Activated CD4-positive, alpha-beta T cell treated with anti-CD3 and anti-CD28 coated beads, Interleukin-10, Interleukin-2, amounts not matched to agents 100 ng/mL and 50 ng/mL, durations not matched to agents 16 hours and 8 hours (primary cell): ENCODE data around the gene WIPF2.
"Not testable (repeated sequence)": the region's sequence is repeated elsewhere in the genome, so short reads cannot be mapped to it uniquely, and the experiment has no call there.

Experiments
- DNase-seq: peaks from one replicate; pipeline ENCODE4 v3.0.0-alpha.2; 2020

Gene WIPF2

GRCh38 chr17:40194821-40195220 lies 24.3 kb upstream of the WIPF2 start:
- no peak for DNase-seq

- DNase-seq: no peak
Observed at GRCh38 chr17:40197550-40197949, 21.6 kb upstream of the WIPF2 start.

DNA sequence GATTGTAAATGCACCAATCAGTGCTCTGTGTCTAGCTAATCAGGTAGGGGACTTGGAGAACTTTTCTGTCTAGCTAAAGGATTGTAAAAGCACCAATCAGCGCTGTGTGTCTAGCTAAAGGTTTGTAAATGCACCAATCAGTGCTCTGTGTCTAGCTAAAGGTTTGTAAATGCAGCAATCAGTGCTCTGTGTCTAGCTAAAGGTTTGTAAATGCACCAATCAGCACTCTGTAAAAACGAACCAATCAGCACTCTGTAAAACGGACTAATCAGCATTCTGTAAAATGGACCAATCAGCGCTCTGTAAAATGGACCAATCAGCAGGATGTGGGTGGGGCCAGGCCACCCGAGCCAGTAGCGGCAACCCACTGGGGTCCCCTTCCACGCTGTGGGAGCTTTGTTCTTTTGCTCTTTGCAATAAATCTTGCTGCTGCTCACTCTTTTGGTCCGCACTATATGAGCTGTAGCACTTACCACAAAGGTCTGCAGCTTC lies 21.1 kb upstream of the WIPF2 start:
- DNase-seq: not testable (repeated sequence)

- no peak for DNase-seq
Observed at GRCh38 chr17:40198576-40198975, 20.5 kb upstream of the WIPF2 start.

DNA sequence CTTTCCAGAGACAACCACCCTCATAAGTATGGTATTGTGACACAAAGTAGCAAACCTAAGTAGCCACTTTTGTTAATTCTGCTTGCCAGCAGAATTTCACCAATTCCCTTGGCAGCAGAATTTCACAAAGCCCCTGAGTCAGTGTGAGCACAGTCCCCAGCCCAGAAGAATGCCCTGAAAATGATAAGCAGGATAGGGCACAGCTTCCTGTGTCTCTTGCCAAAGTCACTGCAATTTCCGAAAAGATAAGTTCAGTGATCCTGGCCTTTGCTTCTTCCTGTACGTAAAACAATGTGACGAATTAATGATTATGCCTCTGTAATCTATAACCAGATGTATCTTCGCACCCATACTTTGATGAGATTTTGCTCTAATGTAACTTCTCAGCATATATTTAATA lies 16.0 kb upstream of the WIPF2 start:
- no peak for DNase-seq

- not testable (repeated sequence) for DNase-seq
Observed at GRCh38 chr17:40206193-40206592, 12.9 kb upstream of the WIPF2 start.

GRCh38 chr17:40209404-40210093 lies 9.6 kb upstream of the WIPF2 start:
- DNase-seq: no peak

DNA sequence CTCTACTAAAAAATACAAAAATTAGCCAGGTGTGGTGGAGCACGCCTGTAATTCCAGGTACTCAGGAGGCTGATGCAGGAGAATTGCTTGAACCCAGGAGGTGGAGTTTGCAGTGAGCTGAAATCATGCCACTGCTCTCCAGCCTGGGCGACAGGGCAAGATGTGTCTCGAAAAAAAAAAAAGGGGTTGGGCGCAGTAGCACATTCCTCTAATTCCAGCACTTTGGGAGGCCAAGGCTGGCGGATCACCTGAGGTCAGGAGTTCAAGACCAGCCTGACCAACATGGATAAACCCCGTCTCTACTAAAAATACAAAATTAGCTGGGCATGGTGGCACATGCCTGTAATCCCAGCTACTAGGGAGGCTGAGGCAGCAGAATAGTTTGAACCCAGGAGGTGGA lies 5.2 kb upstream of the WIPF2 start:
- not testable (repeated sequence) for DNase-seq

DNA sequence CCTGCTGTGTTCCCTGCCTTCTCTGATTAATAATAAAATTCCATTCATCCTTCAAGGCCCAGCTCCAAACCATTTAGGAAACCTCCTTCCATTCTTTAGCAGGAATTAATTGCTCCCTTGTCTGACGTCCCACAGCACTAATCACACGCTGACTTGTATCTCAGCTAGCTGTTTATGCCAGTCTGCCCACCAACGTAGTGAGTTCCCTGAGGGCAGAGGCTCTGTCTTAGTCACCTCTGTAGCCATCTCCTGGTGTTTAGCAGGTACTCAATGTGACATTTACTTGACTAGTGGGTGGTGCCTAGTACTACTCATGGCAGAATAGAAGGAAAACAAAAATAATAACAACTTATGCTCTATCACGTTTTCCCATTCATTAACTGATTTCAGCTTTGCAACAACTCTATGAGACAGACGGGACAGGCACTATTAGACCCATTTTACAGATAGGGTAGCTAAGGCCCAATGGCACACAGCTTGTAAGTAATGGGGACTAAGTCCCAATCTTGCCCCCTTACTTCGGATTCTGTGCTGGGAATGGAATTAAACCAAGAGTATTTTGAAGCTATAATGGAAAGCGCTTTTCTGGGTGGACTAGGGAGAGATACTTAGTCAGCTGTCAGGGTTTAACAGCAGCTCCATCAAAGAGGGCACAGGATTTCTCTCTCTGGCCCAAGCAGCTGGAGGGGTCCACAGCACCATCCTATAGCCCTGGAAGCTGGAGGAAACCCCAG lies 931 bp upstream of the WIPF2 start:
- DNase-seq: no peak

- peak; percentile 26 for DNase-seq
Observed at GRCh38 chr17:40219594-40220338, 662 bp downstream of the WIPF2 start.

GRCh38 chr17:40224718-40225550 lies 5.8 kb downstream of the WIPF2 start:
- no peak for DNase-seq

DNA sequence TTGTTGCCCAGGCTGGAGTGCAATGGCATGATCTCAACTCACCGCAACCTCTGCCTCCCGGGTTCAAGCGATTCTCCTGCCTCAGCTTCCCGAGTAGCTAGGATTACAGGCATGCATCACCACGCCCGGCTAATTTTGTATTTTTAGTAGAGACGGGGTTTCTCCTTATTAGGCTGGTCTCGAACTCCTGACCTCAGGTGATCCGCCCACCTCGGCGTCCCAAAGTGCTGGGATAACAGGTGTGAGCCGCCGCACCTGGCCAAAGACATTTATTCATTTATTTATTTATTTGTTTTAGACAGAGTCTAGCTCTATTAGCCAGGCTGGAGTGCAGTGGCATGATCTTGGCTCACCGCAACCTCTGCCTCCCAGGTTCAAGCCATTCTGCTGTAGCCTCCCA lies 10.0 kb downstream of the WIPF2 start:
- not testable (repeated sequence) for DNase-seq

DNA sequence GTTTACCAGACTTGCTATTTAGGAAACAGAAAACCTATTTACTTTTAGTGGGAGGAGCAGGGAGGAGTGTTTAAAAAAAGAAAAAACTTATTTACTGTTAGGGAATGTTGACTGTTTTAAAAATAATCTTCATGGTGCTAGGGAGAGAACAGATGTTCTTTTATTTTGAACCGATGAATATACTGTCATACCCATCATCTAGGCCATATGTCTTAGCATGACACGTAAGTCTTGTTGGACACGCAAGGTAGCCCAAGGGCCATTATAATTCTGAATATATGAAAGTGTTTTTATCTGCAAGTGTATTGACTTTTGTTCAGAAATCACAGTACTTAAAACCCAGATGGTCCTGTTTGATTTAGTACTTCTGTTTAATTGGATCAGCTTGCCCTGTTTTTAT lies 11.6 kb downstream of the WIPF2 start:
- no peak for DNase-seq

DNA sequence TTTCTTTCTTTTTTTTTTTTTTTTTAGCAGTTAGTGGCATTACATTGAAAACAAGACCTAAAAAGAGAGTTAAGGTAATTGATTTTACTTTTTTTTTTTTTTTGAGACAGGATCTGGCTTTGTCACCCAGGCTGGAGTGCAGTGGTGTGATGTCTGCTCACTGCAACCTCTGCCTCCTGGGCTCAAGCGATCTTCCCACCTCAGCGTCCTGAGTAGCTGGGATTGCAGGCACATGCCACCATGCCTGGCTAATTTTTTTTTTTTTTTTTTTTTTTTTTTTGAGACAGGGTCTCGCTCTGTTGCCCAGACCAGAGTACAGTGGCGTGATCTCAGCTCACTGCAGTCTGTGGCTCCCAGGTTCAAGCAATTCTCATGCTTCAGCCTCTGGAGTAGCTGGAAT lies 12.8 kb downstream of the WIPF2 start:
- not testable (repeated sequence) for DNase-seq

DNA sequence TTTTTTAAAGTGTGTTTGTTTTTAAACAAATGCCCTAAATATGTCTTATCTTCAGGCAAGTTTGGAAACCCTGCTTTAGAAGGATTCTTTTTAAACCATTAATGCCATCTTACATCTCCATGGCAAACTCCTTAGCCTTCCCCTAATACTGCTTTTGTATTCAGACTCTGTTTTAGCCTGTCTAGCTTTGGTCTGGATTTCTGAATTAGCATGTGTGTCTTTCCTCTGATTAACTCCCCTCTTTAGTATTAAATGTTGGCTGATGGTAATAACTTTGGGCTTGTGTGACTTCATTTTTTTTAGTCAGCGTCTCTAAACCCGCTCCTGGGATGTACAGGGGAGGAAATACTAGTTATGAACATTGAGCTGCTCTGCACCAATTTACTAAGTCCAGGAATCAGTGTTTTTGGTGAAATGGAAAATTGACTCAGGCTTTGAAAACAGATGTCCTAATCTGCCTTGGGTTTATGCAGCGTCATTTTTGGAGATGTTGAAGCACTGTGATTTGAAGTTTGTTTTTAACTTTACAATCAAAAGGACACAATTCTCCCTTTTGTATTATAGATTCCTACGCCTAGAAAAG lies 22.2 kb downstream of the WIPF2 start:
- no peak for DNase-seq

GRCh38 chr17:40242774-40243173 lies 23.7 kb downstream of the WIPF2 start:
- DNase-seq: no peak

DNA sequence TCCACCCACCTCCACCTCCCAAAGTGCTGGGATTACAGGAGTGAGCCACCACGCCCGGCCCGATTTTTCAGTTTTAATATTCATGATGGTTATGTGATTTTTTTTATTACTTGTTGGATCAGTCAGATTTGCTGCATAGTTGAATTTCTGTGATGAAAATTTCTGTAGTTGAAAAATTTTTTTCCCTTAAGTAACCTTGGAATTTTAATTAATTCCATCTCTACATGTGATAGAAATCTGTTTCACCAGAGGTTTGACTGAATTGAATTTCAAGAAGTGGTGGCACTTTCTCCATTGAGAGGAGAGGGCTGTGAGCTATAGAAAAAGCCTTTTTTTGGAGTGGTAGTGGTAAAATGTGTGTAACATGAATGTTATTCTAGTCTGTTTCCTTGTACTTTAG lies 24.7 kb downstream of the WIPF2 start:
- DNase-seq: no peak

DNA sequence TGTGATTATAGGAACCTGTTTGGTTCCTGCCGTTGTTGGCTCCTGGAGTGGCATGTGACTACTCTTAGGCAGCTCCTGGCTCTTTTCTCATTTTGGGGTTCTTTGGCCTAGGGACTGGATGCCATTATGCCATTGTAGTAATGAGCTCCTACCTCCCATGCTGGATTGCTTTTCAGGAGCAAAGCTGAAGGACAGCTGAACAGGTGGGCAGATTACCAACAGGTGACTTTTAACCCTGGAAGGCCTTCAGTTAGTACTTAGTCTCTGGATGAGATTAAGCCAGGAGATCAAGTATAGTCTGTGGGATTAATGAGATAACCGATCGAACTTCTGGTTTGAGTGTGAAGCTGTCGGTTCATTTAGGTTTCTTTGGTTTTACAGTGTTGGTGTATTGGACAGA lies 25.2 kb downstream of the WIPF2 start:
- DNase-seq: no peak

- DNase-seq: no peak
Observed at GRCh38 chr17:40247926-40248495, 28.9 kb downstream of the WIPF2 start.

GRCh38 chr17:40248507-40248906 lies 29.4 kb downstream of the WIPF2 start:
- no peak for DNase-seq

DNA sequence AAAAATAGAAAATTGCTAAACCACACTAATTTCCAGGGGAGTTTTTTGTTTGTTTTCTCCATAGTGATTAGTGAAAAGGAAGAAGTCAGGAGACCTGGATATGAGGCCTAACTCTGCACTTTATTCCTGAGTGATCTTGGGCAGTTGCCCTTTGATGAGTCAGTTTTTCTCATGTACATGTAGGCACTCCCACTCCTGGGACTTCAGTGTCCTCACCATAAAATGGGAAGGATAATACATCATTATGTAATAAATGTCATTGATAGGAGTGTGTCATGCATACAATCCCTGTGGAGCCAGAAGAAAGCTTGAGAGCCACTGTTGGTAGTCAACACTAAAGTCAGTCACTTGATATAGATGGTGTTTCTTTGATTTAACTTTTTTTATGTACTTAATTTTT lies 32.5 kb downstream of the WIPF2 start:
- DNase-seq: no peak

DNA sequence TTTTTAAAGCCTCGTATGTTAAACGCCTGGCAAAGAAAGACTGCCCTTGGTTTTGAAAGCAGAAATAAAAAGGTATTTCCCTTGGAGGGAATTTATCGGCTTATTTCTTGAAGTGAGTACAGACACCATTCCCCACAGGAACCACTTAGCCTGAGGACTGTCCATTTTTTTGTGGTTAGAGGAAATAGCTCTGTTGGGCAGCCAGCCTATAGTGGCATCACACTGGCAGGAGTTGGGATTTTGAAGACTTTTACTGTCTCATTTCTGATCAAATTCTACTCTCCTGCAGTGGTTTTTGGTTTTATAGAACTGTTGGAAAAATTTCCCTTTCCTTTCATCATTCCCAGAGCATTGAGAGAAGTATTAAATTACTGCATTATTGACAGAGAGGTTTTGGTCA lies 34.5 kb downstream of the WIPF2 start:
- no peak for DNase-seq
